SIG-M5 treated with dmso at 0.1 percent for 504 hours (cell line): ENCODE data around the gene GEMIN5.
"Not testable (repeated sequence)": the region's sequence is repeated elsewhere in the genome, so short reads cannot be mapped to it uniquely, and the experiment has no call there.

Source experiments
- DNase-seq: peaks from one replicate; lab custom pipeline; 2025; ENCODE audit not compliant: unreplicated experiment; lab: John Stamatoyannopoulos, UW

Gene GEMIN5

DNA sequence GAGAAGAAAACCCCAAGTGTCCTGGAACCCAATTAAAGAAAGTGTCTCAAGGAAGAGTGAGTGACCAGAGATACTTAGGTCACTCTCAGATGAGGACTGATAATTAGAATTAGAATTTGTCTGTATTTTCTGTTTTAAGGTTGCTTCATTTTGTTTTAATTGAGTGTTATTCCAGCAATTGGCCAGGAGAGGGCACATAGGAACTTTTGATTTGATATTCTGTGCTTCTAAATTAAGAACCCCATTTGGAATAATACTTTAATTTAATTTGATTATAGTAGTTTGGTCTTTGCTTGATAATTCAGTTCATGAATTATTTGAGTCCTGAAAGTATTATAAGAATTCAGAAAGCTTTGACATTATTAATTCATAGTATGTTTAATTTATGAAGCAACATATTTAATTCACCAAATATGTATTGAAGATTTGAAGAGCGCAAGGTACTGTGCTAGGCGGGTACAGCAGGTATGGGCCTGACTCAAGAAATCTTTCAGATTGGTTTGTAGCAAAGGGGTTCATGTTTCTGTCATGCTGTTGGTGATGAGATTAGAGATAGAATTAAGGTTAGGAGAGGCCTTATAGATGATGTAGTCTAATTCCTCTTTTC lies 7.8 kb upstream of the GEMIN5 start:
- peak; percentile 27 for DNase-seq

DNA sequence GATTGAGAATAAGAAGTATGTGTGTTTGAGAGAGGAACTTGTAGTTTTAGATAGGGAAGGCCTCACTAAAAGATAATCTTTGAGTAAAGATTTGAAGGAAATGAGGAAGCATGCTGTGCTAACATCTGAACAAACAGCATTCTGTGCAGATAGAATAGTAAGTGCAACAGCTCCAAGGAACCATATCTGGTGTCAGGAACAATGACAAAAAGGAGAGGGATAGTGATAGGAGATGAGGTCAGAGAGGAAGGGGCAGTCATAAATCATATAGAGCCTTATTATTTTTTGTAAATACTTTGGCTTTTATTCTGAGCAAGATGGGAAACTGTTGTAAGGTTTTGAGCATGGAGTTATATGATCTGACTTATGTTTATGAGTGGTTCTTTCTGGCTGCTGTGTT lies 6.7 kb upstream of the GEMIN5 start:
- no peak for DNase-seq

DNA sequence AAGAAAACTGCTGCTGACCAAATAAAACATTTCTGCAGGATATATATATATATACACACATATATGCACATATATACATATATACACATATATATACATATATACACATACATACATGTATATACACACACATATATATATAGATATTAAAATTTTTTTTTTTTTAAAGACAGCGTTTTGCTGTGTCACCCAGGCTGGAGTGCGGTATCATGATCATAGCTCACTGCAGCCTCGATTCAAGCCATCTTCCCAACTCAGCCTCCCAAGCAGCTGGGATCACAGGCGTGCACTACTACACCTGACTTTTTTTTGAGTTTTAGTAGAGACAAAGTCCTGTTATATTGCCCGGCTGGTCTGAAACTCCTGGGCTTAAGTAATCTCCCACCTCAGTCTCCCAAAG lies 5.5 kb upstream of the GEMIN5 start:
- no peak for DNase-seq

DNA sequence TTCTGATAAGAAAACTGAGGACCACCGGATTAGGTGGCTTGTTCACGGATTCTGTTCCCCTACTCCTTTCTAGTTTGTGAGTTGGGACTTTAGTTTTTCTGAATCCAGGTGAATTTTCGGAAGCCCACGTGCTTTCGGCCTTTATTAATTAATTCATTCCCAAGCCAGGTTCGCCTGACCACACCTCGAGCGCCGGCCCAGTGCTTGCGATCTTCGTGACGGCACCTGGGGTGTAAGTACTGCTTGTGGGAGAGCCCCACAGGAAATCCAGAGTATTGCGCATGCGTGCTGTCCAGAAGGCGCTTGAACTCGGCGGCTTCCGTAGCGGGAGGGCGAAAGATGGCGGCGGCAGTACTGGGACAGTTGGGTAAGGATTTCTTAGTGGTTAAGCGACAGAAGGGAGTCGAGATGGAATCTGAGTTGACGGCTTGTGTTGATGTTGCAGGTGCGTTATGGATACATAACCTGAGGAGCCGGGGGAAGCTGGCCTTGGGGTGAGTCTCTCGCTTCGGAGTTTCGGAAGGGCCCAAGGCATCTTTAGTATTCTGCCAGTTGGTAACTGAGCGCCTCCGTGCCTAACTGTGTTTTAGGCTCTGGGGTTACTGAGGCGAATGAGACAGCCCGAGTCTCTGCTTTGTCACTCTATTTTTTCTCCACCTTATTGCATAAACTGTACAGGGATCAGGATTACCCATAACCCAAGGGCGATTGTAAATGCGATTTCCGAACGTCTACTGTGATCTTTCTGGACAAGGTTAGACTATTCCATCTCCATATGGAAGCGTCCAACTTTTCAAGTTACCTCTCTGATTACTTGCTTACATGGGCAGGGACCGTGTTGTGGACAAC lies 3.0 kb upstream of the GEMIN5 start, which contains the start of gene MRPL22:
MRPL22 (plus strand) TSS at position 302 of the 849 bp plus-strand sequence; CDS start at position 340, 38 bp downstream.
- DNase-seq, result peak; percentile 94

DNA sequence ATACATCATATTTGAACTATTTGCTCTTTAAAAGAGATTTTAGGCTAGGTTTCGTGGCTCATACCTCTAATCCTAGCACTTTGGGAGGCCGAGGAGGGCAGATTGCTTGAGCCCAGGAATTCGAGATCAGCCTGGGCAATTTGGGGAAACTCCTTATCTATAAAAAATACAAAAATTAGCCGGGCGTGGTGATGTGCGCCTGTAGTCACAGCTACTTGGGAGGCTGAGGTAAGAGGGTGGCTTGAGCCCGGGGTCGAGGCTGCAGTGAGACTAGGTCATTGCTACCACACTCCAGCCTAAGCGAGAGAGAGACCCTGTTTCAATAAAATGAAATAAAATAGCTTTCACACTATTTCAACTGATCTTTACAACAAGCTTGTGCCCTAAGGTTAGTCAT lies 2.4 kb upstream of the GEMIN5 start:
- no peak for DNase-seq

DNA sequence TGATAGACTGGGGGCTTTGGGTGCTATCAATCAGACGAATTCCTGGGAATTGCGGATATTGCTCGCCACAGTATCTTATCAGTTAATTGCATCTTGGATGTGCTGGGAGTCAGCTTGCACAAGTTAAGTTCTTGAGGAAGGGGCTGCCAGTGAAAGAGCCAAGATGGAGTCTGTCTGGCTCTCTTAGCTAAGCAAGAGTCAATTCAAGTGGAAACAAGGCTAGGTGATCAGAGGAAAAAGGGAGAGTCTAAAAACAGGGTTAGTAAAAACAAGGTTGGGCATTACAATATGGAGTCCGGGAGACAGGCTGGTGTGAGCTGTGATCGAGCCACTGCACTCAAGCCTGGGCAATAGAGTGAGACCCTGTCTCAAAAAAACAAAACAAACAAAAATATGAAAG lies 1.4 kb upstream of the GEMIN5 start:
- DNase-seq, result not testable (repeated sequence)

DNA sequence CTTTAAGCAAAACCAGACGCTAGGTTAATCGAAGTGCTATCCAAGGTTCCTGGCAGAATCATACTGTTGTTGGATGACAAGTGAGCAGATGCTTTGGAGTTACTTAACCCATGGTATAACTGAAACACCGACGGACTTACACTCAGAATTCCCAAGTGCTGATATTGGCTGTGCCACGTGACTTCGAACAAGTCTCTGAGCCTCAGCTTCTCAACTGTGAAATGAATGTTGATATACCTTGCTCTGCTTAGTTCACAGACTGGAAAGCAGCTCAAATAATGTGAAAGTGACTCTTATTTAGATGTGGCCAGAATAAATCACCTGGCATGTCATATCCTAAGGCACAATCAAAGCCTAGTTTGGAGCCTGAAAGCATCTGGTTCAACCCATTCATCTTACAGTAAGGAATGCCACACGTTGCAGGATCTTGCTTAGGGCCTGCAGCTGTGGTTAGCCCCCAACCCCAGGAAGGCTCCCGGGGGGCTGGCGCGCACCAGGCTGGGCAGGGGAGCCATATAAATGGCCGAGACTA lies 759 bp downstream of the GEMIN5 start:
- no peak for DNase-seq

DNA sequence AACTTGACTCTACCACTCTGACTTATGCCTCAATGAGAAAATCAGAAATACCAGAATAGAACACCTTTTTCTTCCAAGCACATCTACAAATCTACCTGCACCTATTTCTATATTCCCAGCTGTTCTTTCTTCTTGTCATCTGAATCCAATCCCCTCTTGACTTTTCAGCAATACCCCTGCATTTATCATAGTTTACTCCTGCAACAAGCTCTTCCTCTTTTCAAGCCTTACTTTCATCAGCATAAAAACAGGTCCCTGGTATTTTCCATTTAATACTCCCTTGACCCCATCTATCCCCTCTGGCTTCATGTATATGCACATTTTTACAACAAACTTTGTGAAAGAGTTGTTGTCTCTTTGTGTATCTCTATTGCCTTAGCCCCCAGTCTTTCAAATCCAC lies 3.1 kb downstream of the GEMIN5 start:
- DNase-seq, result no peak

DNA sequence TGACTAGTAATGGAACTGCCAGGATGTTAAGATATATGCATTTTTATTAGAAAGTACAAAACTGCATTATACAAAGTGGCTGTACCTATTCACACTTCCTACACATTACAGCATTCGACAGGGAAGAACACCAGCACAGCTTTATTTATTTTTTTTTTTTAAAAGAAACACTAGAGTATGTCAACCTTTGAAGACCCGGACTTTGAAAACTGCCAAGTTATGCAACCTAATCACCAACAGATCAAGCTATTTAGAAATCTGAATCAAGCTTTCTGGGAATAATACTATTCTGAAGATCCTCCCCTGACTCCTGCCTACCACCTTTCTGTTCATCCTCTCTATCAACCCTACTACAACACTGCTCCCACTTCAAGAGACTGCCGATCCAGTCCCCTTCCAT lies 4.5 kb downstream of the GEMIN5 start:
- no peak for DNase-seq

DNA sequence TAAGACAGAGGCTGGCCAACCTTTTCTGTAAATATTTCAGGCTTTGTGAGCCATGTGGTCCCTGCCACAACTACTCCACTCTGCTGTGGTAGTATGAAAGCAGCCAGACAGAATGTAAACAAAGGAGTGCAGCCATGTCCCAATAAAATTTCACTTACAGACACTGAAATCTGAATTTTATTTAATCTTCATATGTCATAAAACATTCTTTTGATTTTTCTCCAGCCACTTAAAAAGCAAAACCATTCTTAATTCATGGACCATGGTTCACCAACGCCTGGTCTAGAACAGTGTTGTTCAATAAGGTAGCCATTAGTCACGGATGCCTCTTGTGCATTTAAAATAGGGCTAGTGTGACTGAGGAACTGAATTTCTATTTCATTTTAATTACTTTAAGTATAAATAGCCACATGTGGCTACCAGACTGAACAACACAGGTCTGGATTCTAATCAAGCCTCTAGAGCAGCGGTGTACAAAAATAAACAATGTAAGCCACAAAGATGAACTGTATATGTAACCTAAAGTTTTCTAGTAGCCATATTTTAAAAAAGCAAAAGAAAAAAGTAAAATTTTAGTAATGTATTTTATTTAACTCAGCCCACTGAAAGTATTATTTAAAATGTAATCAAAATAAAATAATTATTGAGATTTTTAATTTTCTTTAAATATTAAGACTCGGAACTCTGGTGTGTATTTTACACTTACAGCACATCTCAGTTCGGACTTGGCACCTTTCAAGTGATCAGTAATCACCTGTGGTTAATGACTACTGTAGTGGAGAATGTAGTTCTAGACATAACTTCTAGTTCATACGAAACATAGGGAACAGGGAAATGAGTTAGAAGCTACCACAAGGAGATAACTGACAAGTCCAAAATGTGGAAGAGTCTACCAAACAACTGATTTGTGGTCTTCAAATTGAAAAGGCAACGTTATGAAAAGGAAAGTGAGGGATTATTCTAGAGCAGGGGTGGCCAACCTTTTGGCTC lies 14.3 kb downstream of the GEMIN5 start:
- no peak for DNase-seq

DNA sequence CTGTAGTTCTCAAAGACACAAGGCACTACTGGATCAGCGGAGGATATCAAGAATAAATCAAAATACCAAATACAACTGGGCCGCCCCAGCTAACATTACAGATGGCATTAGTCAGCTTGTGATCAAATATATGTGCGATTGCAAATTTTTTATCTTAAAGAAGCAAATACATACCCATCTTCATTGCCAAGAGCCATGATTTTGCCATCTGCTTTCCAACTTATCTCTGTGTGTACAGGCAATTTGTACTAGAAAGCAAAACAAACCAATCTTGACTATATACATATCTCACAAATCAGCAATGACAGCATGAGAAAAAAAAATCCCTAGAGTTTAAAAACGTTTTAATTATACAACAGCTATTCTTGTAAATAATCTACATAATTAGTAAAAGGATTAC lies 20.3 kb downstream of the GEMIN5 start:
- DNase-seq, result no peak

DNA sequence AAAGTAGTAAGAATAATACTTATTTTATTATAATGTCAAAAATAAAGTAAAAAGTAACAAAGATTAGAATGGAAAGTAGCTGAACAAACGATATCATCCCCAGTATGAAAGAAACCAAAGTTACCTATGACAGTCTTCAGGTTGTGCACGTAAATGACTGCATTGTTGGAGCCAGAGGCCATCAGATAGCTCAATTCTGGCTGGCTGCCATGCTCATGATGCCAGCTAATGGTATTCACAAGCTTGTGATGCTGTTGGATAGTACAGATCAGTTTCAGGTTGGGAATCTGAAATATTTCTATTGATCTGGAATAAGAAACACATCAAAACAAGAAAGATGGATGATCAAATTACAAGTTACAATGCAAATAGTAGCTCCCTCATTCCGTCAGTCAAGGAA lies 21.1 kb downstream of the GEMIN5 start:
- no peak for DNase-seq

DNA sequence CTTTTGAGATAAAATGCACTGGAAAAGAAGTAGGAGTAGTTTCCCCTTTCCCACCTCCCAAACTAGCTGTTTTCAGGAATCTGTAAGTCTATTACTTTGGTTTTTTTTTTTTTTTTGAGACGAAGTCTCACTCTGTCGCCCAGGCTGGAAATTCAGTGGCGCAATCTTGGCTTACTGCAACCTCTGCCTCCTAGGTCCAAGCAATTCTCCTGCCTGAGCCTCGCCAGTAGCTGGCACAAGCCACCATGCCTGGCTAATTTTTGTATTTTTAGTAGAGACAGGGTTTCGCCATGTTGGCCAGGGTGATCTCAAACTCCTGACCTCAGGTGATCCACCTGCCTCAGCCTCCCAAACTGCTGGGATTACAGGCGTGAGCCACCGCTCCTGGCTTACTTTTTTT lies 32.4 kb downstream of the GEMIN5 start:
- not testable (repeated sequence) for DNase-seq

DNA sequence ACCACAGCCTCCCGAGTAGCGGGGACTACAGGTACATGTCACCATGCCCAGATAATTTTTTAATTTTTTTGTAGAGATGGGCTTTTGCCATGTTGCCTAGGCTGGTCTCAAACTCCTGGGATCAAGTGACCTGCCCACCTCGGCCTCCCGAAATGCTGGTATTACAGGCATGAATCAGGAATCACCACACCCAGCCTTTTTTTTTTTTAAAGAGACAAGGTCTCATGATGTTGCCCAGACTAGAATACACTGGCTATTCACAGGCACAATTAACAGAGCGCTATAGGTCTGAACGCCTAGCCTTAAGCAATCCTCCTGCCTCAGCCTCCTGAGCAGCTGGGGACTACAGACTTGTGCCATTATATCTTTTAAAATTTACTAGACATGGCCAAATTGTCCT lies 36.1 kb downstream of the GEMIN5 start:
- DNase-seq, result no peak

DNA sequence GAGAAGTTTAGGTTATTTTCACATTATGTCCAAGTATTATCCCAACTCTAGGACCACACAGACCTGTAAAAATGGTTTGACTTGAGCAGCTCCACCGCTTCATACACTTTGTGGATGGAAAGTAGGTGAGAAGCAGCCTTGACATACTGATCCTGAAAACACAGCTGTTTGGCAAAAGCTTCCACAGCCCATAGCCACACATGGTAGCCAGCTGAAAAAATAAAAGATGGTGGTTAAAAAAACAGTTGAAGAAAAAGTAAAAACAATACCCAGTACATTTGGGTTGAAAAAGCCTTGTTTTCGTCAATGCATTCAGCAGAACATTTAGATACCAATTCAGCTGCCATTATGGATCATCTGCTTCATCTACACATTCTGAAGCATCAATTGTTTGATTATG lies 36.7 kb downstream of the GEMIN5 start:
- no peak for DNase-seq

DNA sequence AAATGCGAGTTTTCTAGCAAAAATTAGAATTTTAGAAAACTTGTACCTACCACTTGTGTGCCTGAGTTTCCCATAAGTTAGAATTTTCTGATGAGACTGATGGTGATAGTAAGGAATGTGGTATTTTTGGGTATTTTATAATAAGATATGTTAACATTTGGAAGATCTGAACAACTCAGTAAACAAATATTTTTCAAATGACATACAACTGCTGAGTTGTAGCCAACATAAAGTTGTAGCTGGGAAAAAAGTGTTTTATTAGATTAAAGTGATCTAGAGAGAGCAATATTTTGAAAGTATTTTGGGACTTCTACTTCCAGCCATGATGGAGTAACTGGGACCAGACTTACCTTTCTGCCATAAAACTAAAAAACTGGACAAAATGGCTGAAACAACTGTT lies 37.9 kb downstream of the GEMIN5 start:
- no peak for DNase-seq

DNA sequence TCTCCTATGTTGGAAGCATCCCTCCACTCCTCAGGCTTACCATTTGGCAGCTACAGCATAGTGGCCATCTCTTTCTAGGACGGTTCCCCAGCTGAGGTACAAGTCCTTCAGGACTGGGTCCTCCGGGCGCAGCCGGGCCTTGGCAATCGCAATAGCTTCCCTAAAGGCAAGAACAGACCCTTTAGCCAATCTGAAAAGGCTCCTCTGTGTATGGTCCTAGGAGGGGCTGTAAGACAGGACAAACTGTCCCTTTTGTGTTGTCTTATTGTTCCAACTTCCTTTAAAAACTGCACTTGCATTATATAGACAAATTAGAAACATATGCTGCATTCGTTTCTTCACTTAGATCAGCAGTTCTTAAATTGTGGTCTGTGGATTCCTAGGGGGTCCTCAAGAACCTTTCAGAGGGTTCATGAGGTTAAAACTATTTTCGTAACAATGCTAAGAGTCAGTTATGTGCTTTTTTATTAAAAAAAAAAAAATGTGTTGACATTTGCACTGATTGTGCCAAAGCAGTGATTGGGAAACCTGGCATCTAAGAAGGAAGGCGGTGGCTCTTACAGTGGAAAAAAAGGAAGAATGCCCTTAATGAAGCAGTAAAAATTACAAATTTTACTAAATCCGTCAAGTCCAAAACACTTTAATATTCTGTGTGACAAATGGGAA lies 38.7 kb downstream of the GEMIN5 start:
- DNase-seq, result no peak

DNA sequence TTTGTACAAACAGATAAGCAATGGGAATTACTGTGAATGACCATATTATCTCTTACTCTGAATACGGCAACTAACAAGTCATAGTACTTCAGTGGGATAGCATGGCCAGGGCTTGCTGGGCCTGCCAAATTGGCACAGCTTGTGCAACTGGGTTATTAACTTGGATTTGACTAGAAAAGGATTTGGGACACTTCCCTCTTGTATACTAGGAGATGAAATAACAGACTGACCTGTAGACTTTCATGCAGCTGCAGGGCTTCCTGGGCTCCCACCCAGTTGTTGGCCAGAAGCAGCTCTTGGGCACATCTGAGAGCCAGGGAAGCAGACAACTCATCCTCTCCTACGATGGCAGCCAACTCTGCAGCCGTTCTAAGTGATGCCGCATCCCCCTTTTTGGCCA lies 39.8 kb downstream of the GEMIN5 start:
- DNase-seq, result no peak

DNA sequence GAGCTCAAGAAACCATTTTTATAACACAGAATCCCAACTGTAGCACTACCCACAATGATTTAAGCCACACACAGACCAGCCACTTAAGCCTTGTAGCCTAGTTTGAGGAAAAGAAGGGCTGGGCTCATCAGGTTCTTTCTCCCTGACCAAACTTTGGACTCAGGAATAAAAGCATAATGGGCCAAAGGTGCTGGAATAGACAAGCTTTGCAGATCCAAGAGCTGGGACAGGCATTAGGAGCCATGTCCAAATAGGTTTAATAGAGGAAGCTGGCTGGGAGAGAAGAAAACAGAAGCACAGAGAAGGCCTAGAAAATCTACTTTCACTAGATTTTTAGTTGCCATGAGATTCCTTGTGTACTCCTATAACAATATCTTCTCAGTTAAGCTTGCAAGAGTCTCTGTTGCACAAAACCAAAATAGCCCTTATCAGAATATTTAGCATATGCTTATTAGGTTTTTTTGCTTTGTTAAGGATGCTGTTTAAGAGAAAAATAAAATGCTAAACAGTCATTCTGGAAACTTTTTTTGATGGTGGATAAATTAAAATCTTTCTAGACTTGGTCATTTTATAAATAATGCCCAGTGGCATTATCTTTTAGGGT lies 41.3 kb downstream of the GEMIN5 start:
- DNase-seq, result no peak
